HepG2 (cell line): ENCODE results near the gene AFAP1. TPM values are rescaled to one million over a fixed set of nuclear protein-coding genes. Genes with fewer than 3 reads are reported as not detected.

Experiments
- GZF1 ChIP-seq: sonication (generic); formaldehyde crosslinking; IDR thresholded peaks from 2 replicates; pipeline ENCODE4 v1.5.1; 2020; ENCODE audit warnings: mild to moderate bottlenecking, missing genetic modification reagents
- ZNF260 ChIP-seq: sonication (generic); formaldehyde crosslinking; IDR thresholded peaks from 2 replicates; pipeline ENCODE4 v1.4.0; 2020; ENCODE audit warnings: missing genetic modification reagents, low read depth, mild to moderate bottlenecking, borderline replicate concordance
- ZNF572 ChIP-seq: sonication (generic); formaldehyde crosslinking; IDR thresholded peaks from 2 replicates; pipeline ENCODE4 v1.5.1; 2020; ENCODE audit warnings: mild to moderate bottlenecking, missing genetic modification reagents
- ZNF687 ChIP-seq: sonication (generic); formaldehyde crosslinking; IDR thresholded peaks from 2 replicates; pipeline ENCODE4 v1.5.1; 2020; ENCODE audit warnings: mild to moderate bottlenecking, missing genetic modification reagents, moderate library complexity
- ZNF724P ChIP-seq: sonication (generic); formaldehyde crosslinking; IDR thresholded peaks from 2 replicates; pipeline ENCODE4 v1.8.0; 2022; ENCODE audit warnings: missing genetic modification reagents, borderline replicate concordance
- polyA plus RNA-seq, 8 experiments: library from polyadenylated mRNA; depleted of rRNA in 3 of 8; stranded (reverse) in 7 of 8; unstranded in 1 of 8; fragments of >200 nt; fragmentation: Illumina TruSeq in 4 of 8; extraction: Trizol in 4 of 8; gene quantifications; 2 replicates each; pipeline versions ENCODE4 v1.2.1 to v1.2.3, GENCODE V29; 2011 to 2016; ENCODE audit warnings: low read depth in 4 of 8, missing spikeins in 1 of 8, mixed read lengths in 1 of 8; ENCODE audit not compliant: insufficient read depth in 1 of 8
- total RNA-seq, 5 experiments: library from RNA; depleted of rRNA; stranded (reverse); fragments of >200 nt; fragmentation: Illumina TruSeq; extraction: Trizol; gene quantifications; 2 replicates each; pipeline ENCODE4 v1.2.3, GENCODE V29; 2016; ENCODE audit warnings: low read depth in 1 of 5
- TF ChIP-seq, protein P1 (sequence below): sonication (generic); formaldehyde crosslinking; IDR thresholded peaks from 2 replicates; pipeline ENCODE4 v1.5.0; 2020; ENCODE audit warnings: missing genetic modification reagents

The AFAP1 gene
- total and polyA plus RNA-seq, 2 of the 13 experiments (the other 11 are each of a cell fraction or from before 2014, with no cell fraction given) = 2.5 TPM

DNA sequence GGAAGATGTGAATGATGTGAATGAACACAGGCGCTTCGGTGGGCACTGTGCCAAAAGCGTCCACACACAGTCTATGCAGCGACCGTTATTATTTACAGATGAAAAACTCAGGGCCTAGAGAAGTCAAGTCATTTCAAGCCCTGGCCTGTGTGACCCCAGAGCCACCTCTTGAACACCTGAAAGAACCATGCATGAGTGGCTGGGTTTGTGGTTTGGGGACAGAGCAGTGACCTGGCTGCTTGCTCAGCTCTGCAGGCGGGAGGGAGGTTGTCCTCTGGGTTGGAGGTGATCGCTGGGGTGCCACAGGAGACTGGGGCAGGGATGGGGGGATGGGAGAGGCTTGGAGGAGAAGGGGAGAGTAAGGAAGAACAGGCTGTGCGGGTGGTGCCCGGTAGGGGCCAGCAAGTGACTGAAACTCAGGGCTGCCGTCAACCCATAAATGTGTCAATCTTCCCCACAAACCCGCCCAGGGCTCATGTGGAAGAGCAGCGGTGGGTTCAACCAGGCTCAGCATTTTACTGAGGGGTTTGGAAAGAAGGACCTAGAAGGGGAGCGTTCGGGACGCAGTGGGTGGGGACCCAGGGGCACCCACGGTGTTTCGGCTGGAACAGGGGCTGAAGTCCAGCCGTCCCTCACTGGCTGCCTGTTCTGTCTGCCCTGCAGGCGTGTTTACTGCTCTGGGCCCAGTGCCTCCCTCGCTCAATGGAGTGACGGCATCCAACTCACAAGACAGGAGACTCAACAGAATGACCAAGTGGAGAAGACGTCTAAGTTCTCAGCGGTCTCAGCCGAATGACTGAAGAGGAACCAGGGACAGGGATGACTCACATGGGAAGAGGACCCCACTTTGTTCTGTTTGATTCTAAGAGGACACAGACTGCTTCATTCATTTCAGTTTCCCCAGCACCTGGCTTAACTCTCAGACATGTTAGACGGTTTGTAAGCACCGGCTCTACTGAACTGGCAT lies 167.8 kb downstream of the AFAP1 start (continued):
- TF ChIP-seq ZNF687 (CRISPR knock-in tag) (peak; percentile 21), ZNF260 (CRISPR knock-in tag) (no peak), GZF1 (CRISPR knock-in tag) (no peak), ZNF724P (CRISPR knock-in tag) (no peak), ZNF572 (CRISPR knock-in tag) (no peak)
- TF ChIP-seq, protein P1, sequence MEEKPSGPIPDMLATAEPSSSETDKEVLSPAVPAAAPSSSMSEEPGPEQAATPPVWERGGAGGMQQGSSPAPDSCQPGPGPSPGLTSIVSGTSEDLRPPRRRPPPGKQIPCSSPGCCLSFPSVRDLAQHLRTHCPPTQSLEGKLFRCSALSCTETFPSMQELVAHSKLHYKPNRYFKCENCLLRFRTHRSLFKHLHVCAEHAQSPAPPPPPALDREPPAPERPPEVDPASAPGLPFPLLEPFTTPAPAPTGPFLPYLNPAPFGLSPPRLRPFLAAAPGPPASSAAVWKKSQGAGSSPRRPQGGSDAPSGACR (CRISPR knock-in tag) = no peak
- TF ChIP-seq, all 625 proteins: peak for 1
